Stimulated activated CD8-positive, alpha-beta memory T cell treated with anti-CD3 and anti-CD28 coated beads, Interleukin-7, amount 100 ng/mL, for 4 hours (primary cell): Measurements from ENCODE around the gene WDR5.

Source experiments
- DNase-seq, 2 donors: peaks; one replicate each; pipeline ENCODE4 v3.0.0-alpha.2; 2020; ENCODE audit warnings: low read depth in 2 of 2

The WDR5 gene

DNA sequence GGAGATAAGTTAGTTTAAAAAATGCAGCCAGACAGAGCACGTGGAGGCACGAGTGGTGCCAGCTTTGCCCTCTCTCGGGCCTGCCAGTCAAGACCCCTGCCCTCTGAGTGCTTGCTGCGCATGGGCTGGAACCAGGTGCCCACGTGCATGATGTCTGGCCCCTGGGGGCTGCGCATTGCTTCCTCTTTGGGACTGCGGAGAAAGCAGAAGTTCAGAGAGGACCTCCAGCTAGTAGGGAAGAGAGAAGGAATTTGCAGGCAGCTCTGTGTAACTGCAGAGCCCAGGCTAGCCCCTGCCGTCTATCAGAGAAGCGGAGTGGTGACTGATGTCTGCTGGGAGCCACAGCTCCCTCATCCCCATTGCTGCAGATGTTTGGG lies 38.2 kb downstream of the WDR5 start:
- no peak for DNase-seq

DNA sequence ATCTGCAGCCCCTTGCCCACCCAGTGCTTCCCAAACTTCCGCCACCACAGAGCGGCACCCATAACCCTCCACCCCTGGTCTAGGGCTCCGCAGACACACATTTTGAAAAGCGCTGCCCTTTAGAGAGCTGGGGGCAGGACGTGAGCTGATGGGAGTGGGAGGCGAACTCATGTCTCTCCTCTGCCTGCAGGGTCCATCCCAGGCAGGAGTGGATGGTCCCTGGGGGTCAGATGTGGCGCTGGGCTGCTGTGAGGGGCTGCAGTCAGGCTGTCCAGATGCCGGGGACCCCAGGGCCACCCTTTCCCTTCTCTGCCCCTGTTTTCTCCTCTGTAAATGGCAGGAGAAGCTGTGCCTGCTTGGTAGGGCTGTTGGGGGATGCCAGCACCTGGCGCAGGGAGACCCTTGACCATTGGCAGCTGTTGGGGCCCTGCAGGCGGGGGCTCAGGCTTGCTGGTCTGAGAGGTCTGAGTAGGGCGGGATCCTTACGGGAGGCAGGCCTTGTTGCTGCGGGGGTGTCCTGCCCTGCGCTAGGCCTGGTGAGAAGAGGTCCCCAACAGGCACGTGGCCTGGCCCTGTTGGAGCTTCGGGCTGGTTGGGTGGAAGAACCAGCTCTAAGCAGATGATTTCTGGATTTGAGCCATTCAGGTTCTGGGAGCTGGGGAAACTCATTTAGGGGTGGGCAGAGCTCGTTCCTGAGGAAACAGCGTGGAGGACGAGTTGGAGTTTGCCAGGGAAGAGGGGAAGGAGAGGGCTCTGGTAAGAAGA lies 38.8 kb downstream of the WDR5 start:
- no peak for DNase-seq

DNA sequence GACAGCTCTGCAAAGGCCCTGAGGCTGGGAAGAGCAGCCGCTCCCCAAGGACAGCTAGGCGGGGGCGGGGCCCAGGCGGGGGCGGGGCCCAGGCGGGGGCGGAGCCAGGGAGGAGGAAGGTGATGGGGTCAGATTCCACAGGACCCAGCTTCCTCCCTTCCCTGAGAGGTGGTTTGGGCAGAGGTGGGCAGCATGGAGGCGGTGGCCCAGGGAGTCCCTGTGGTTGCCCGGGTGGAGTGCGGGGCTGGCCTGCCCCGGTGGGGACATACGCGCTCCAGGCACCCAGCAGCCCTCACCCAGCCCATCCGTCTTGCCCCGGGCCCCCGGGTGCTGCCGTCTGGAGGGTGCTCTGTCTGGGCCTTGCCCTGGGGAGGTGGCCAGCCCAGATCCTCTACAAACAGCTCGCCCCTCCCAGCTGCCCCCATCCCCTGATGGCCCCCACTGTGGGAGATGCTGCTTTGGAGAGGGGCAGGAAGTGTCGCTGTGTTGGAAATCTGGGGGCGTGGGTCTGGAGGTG lies 39.5 kb downstream of the WDR5 start:
- DNase-seq: no peak

DNA sequence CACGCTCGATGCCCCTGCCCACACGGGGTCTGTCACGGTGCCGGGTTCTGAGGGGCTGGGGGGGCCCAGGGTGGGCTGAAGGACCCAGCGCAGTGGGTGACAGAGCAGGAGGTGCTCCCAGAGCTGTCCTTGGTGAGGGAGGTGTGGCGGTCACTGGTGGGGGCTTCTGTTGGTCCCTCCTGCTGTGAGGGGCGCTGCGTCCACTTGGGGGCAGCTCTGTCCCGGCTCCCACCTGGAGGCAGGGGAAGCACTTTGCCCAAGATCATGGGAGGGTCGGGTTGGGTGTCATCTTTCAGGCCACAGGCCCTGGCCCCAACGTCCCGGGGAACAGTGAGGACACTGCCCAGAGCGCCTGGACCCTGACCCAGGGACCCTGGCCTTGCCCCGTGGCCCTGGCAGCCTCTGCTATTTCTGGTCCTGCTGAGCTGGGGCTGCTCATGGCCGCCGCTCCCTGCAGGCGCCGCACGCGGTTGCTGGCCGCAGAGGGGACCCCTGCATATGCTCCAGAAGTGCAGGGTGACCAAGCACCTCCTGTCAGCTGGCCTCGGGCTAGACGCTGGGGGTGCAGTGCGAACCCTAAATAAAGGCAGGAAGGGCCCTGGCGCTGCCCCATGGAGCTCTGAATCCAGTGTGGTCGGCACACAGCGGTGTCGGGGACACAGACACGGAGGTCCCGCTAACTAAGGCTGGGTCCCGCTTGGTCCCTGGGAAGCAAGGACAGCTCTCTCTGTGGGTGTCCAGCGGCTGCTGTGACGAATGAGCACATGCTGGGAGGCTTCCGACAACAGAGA lies 40.1 kb downstream of the WDR5 start:
- no peak for DNase-seq

DNA sequence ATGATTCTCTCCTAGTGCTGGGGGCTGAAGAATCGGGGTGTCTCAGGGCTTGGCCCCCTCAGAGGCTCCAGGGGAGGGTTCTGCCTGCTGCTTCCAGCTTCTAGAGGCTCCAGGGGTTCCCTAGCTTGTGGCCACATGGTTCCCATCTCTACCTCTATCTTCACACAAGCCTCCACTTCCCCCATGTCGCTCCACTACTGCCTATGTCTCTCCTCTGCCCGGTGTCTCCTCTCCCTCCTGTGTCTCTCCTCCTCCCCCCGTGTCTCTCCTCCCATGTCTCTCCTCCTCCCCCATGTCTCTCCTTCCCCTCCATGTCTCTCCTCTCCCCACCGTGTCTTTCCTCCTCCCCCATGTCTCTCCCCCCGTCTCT lies 40.7 kb downstream of the WDR5 start:
- DNase-seq: no peak

DNA sequence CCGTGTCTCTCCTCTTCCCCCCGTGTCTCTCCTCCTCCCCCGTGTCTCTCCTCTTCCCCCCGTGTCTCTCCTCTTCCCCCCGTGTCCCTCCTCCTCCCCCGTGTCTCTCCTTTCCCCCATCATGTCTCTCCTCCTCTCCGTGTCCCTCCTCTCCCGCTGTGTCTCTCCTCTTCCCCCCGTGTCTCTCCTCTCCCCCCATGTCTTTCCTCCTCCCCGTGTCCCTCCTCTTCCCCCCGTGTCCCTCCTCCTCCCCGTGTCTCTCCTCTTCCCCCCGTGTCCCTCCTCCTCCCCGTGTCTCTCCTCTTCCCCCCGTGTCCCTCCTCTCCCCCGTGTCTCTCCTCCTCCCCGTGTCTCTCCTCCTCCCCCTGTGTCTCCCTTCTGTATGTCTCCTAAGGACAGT lies 41.3 kb downstream of the WDR5 start:
- no peak for DNase-seq

DNA sequence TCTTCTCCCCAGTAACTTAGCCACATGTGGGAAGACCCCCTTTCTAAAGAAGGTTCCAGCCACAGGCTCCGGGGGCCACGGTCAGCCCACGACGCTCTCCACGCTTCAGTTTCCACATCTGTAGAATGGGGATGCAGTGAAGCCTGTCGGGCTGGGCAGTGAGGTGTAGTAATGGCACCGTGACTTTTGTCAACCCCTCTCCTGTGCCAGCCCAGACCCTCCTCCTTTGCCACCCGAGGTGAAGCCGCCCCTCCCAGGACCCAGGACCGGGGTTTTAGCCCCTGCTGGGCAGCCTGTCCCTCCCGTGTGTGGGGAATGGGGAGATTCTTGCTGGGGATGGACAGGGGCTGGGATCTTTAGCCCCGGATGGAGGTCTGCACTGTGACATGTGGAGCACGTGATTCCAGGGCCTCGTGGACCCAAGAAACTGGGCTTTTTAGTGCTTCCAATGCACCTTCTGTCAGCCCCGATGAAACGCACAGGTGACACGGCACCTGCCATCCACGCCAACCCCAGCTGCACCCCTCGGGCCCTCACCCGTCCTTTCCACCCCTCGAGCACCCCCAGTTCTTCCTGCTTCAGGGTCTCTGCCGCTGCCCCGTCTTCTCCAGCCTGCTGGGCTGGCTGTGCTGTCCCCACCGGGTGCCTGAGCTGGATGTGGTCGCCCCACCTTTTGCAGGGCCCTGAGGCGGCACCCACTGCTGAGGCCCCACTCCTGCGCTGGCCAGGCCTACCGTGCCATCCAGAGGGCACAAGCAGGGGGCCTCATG lies 41.9 kb downstream of the WDR5 start:
- DNase-seq: no peak

DNA sequence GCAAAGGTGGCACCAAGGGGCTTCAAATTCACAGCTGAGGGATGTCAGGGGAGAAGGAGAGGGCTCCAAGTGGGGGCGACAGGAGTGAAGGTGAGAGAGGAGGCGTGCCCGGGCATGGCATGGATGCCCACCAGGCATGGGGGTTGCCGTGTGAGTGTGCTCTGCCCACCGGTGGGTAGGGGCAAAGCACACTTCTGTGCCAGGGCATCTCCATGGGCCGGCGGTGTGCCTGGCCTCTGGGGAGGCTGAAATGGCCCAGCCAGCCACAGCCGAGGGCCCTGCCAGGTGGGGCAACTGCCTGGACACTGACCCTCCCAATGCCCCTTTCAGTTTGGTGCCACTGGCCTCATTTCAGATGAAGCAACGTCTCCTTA lies 42.5 kb downstream of the WDR5 start:
- no peak for DNase-seq

DNA sequence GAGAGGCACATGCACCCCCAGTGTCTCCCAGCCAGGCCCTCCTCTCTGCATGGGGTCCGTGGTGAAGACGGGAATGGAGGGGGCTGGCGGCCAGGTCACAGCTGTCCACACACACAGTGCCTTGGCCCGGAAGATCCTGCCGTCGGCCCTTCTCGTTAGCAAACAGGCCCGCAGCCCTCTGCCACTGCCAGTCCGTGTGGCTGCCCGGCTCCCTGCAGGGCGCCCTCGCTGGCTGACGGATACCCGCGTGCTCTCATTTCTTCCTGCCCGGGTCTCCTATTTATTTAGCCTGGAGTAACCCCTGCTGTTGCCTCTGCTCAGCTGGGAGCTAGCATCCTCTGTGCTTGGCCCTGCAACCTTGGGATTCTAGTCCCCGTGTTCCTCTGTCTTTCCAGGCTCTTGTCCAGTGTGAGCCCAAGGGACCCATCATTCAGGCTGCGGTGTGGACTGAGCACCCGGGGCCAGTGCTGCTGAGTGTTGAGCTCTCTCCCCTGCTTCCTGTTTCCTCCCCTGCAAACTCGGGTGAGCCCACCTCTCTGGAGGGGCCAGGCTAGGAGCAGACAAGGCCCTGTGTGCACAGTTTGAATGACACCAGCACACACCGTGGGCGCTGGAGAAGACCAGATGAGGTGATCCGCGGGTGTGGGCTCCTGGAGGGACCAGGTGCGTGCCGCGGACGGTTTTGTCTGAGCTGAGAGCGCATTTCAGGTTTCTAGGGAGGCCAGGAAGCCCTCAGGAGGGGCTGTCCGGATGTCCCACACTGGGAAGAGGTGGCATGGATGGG lies 43.1 kb downstream of the WDR5 start:
- DNase-seq: no peak

DNA sequence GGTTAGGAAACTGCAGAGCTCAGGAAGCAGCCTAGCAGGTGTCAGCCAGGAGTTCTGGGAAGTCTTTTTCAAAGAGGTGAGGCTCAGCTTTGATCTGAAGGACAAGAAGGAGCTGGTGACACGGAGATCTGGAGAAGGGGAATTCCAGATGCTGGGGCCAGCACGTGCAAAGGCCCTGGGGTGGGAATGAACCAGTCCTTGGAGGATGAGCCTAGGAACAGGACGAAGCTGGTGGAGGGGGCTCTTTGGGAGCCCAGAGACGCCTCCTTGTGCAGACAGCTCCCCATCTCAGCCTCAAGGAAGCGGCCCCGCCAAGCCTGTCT lies 43.7 kb downstream of the WDR5 start:
- DNase-seq: no peak

DNA sequence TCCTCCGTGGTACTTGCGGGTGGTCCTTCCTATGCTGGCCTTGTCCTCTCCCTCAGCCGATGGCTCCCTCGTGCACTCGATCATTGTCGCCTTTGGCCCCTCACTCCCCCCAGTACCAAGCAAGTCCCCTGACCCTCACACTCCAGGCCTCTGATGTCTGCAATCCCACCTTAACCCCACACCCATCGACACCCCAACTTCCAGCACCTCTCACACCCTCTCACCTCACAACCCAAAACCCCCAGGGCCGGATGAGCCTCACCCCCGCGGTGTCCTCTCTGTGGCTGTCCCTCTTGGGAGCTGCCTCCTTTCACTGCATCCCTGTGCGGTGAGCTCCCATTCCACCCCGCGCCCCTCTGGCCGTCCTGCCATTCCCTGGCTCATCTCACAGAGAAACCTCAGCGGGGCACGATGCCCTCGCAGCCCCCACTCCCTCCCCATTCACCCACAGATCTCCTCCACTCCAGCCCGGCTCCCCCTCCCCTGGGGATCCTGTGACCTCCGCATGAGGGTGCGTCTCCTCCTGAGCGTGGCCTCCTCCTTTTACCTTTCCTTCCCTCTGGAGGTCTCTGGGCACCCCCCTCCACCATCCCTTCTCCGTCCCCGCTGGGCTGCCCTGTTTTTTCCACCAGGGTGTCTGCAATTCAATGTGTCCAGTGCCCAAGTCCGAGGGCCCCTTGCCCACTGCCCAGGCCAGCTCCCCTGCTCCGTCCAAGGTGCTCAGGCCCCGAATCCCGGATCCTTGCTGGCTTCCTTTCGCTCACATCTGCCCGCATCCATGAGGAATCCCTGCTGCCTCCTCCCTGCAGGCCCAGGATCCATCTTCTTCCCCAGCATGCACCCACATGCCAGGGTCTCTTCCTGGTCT lies 44.3 kb downstream of the WDR5 start:
- no peak for DNase-seq

DNA sequence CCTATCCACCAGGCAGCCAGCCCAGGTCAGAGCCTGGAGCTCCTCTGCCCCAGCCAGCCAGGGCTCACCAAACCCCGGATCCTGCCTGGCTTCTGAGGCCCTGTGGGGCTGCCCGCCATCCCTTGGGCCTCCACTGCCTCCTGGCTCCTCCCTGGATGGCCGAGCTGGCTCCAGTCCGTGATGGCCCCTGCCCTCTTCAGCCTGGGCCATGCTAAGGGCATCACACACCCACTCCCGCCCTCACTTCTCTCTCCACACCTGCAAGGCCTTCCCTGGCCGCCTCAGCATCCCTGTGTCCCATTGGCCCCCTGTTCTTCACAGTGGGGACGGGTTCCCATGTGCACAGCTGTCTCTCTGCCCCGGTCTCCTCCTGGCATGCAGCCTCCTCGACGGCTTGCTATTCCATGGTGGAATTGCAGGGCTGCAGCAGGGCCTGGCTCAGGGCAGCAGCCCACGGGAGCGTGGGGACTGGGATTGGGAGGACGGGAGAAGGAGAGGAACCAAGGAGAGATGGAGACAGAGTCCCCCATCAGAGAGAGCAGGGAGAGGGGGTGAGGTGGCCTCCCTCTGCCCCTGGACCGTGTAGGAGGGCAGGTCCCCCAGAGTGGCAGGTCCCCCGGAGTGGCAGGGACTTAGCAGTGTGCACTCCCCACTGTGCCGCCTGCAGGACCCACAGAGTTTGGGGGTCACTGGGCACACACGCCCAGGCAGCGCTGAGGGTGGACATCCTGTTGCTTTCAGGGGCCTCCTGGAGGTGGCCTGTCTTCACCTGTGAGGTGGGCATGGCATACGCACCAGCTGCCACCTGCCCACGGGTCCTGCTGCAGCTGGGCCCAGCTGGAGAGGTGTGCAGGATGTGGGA lies 45.1 kb downstream of the WDR5 start:
- no peak for DNase-seq

DNA sequence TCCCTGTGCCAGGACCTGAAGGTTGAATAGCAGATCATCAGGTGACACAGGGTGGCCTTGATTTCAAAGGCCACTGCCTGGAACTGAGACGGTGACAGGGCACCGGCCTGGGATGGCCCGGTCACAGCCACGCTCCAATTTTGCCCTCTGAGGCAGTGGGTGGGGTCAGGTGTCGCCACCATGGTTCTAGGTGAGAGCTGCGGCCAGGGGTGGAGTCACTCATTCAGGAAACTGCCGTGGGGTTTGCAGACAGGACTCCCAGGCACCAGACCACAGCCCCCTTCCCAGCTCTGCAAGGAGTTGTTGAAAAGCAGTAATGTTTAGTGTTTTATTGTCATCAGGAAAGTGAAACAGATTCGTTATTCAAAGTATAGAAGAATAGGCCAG lies 45.8 kb downstream of the WDR5 start:
- no peak for DNase-seq

DNA sequence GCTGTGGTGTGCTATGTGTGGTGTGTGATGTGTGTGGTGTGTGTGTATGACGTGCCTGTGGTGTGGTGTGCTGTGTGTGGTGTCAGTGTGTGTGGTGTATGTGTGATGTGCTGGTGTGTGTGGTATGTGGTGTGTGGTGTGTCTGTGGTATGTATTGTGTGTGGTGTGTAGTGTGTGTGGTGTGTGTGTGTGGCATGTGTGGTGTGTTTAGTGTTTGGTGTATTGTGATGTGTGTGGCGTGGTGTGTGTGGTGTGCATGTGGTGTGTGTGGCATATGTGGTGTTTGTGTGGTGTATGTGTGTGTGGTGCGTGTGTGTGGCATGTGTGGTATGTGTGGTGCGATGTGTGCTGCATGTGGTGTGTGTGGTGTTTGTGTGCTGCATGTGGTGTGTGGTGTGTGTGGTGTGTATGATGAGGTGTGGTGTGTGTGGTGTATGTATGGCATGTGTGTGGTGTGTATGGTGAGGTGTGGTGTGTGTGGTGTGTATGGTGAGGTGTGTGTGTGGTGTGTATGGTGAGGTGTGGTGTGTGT lies 46.7 kb downstream of the WDR5 start:
- DNase-seq: no peak

DNA sequence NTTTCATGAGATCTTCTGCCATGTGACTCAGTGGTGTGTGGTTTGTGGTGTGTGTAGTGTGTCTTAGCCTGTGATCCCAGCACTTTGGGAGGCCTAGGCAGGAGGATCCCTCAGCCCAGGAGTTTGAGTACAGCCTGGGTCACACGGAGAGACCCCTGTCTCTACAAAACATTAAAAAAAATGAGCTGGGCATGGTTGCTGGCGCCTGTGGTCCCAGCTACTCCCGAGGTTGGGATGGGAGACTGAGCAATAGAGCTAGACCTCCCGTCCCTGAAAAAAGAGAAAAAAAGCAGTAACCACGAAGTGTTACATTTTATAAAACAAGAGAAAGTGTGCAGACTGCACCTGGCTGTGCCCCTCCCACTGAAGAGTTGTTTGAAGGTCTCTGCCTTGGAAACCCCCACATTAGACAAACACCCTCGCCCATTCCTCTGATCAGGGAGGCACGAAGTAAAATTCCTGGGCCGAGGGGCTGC lies 49.7 kb downstream of the WDR5 start:
- DNase-seq: no peak

DNA sequence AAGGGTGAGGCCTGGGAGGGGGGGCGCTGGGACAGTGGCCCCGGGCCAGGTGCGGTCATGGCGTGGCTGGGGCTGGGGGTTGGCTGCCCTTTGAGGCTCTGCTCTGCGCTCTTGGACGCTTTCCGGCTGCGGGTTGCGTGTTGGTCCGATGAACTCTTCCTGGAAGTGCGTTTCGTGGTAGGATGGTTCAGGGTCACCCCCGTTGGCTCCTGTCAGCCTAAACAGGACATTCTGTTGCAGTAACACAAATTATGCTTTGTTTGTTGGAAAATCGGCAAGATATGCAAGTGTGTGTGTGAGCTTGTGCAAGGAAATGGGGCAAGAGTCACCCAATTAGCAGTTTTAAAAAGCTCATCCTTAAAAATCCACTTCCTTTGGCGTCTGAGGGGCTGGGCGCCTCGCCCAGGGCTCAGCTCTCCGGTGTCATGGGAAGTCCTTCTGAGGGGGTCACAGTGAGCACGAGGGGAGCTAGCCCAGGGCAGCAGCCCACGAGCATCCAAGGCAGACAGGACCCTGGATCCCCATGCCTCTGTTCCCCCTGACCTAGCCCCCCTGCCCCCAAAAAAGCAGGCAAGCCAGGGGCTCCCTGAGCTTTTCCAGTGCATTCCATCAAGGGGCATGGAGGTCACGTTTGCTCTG lies 50.7 kb downstream of the WDR5 start:
- no peak for DNase-seq

DNA sequence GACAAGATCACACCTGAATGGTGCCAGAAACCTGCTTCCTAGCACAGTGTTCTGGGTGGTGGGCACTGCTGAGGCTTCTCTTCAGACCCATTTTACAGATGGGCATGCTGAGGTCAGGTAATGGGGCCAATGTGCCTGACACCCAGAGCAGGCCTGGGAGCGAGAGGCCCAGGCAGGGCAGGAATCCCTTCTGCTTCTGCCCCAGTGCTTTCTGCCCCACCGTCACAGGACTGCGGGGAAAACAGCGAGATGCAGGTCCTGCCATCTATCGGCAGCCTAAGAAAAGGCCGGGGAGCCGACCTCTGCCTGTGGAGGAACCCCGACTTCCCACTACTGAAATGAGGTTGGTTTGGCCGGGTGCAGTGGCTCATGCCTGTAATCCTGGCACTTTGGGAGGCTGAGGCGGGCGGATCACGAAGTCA lies 51.2 kb downstream of the WDR5 start:
- DNase-seq: no peak

DNA sequence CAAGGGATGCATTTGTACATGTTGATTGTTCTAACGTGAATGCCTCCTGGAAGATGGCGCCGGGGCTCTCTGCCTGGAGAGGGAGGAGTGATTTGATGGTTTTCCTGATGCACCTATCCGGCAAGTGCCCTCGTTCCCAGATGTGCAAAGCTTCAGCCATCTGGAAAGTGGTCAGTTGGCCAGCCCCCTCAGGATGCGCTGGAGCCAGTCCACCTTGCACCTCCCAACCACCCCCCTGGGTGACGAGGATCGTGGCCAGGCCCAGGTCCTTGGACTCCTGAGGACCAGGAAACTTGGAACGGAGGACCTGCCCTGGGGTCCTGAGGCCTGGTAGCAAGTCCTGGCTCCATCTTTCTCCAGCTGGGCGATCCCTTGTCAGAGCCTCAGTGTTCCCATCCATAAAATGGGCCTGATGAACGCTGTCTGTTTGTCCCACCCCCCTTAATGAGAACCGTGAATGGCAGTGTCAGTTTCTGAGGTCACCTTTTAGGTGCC lies 52.1 kb downstream of the WDR5 start:
- no peak for DNase-seq
